ENCODE results near the gene DDC. TPM values are rescaled to one million over a fixed set of nuclear protein-coding genes. Genes with fewer than 3 reads are reported as not detected.

DDC gene
- total RNA-seq, 2 donors from 2014 or later, result 1.5 to 1.9 TPM

GRCh38 chr7:50473531-50473930 lies 91.7 kb downstream of the DDC start:
- H3K36me3 ChIP-seq, result no peaks in the 10 kb centered on the region
- no peaks in the 10 kb centered on the region for H3K4me1 ChIP-seq (replicated peaks)
- H3K27ac ChIP-seq, result no peak overlapping the region
- H3K4me3 ChIP-seq, result no peak overlapping the region
- DNase-seq (ENCODE audit: low spot score), result no peak
- 94% methylated on average over 4 of the region's 4 CpGs for WGBS
- intact Hi-C loops (cut with DNase I), result loop anchor here (10.0 kb wide), 1 partner anchor 881 kb away; no protein-coding TSS in a partner anchor
- TF ChIP-seq CTCF (IDR thresholded peaks at IDR 0.05) (no peak), POLR2AphosphoS5 (IDR thresholded peaks at IDR 0.05) (no peak), POLR2A (IDR thresholded peaks at IDR 0.05) (no peak)
- H3K27me3 ChIP-seq (replicated peaks; ENCODE audit: insufficient read depth), result no peaks in the 10 kb centered on the region
- H3K9me3 ChIP-seq, result no peaks in the 10 kb centered on the region

GRCh38 chr7:50472427-50472826 lies 92.8 kb downstream of the DDC start:
- no peak for DNase-seq (ENCODE audit: low spot score)
- H3K27ac ChIP-seq, result no peak overlapping the region
- intact Hi-C loops (cut with DNase I), result loop anchor here (10.0 kb wide), 1 partner anchor 882 kb away; no protein-coding TSS in a partner anchor
- no peaks in the 10 kb centered on the region for H3K27me3 ChIP-seq (replicated peaks; ENCODE audit: insufficient read depth)
- WGBS, result 88% methylated on average over 7 of the region's 7 CpGs
- no peaks in the 10 kb centered on the region for H3K4me1 ChIP-seq (replicated peaks)
- H3K36me3 ChIP-seq, result no peaks in the 10 kb centered on the region
- no peak for TF ChIP-seq POLR2AphosphoS5 (IDR thresholded peaks at IDR 0.05)
- TF ChIP-seq POLR2A (IDR thresholded peaks at IDR 0.05), result no peak
- TF ChIP-seq CTCF (IDR thresholded peaks at IDR 0.05), result no peak
- no peaks in the 10 kb centered on the region for H3K9me3 ChIP-seq
- no peak overlapping the region for H3K4me3 ChIP-seq

- H3K9me3 ChIP-seq, result no peaks in the 10 kb centered on the region
- 86% methylated on average over 5 of the region's 5 CpGs for WGBS
- H3K4me1 ChIP-seq (replicated peaks), result no peaks in the 10 kb centered on the region
- no peak overlapping the region for H3K27ac ChIP-seq
- no peak overlapping the region for H3K4me3 ChIP-seq
- intact Hi-C loops (cut with DNase I), result loop anchor here (10.0 kb wide), 1 partner anchor 883 kb away; no protein-coding TSS in a partner anchor
- DNase-seq (ENCODE audit: low spot score), result no peak
- no peak for TF ChIP-seq POLR2A (IDR thresholded peaks at IDR 0.05)
- TF ChIP-seq POLR2AphosphoS5 (IDR thresholded peaks at IDR 0.05), result no peak
- no peak for TF ChIP-seq CTCF (IDR thresholded peaks at IDR 0.05)
- H3K27me3 ChIP-seq (replicated peaks; ENCODE audit: insufficient read depth), result no peaks in the 10 kb centered on the region
- H3K36me3 ChIP-seq, result no peaks in the 10 kb centered on the region
These were observed 93.2 kb downstream of the DDC start for GRCh38 chr7:50471970-50472369.

GRCh38 chr7:50470250-50471163 lies 94.7 kb downstream of the DDC start:
- no peaks in the 10 kb centered on the region for H3K36me3 ChIP-seq
- DNase-seq (ENCODE audit: low spot score), result no peak
- no peak overlapping the region for H3K4me3 ChIP-seq
- H3K27me3 ChIP-seq (replicated peaks; ENCODE audit: insufficient read depth), result no peaks in the 10 kb centered on the region
- TF ChIP-seq POLR2A (IDR thresholded peaks at IDR 0.05) (no peak), CTCF (IDR thresholded peaks at IDR 0.05) (no peak), POLR2AphosphoS5 (IDR thresholded peaks at IDR 0.05) (no peak)
- no peak overlapping the region for H3K27ac ChIP-seq
- intact Hi-C loops (cut with DNase I), result loop anchor here (10.0 kb wide), 1 partner anchor 884 kb away; no protein-coding TSS in a partner anchor
- no peaks in the 10 kb centered on the region for H3K4me1 ChIP-seq (replicated peaks)
- 93% methylated on average over 17 of the region's 17 CpGs for WGBS
- H3K9me3 ChIP-seq, result no peaks in the 10 kb centered on the region
